ENCODE data around the gene LRRC4C. TPM values are rescaled to one million over a fixed set of nuclear protein-coding genes. Genes with fewer than 3 reads are reported as not detected.

Gene LRRC4C
- total RNA-seq, 2 experiments from 2014 or later = not detected

GRCh38 chr11:40370821-40371616 lies 1088.4 kb downstream of the LRRC4C start:
- ChIA-PET POLR2A (no interaction called here), CTCF (no interaction called here)
- H3K4me3 Mint-ChIP-seq = no peak overlapping the region

GRCh38 chr11:40360206-40360798 lies 1099.2 kb downstream of the LRRC4C start:
- POLR2A ChIA-PET = no interaction called here
- Mint-ChIP-seq H3K27me3 (no peaks in the 10 kb centered on the region), H3K9me3 (peaks cover 23% of the 10 kb centered on the region), H3K36me3 (ENCODE audit: low read depth) (no peaks in the 10 kb centered on the region), H3K4me3 (no peak overlapping the region), H3K27ac (no peak overlapping the region), H3K4me1 (ENCODE audit: low read depth) (no peaks in the 10 kb centered on the region)
- TF ChIP-seq CTCF (IDR thresholded peaks at IDR 0.05) = no peak
- intact Hi-C loops (cut with DNase I, micrococcal nuclease) = no loop called here
- Histone ChIP-seq H3K27ac (ENCODE audit: low read depth in 1 of 2, low read length in 2 of 2) (no peak overlapping the region), H3K36me3 (ENCODE audit: insufficient read depth, low read length) (no peaks in the 10 kb centered on the region), H3K4me1 (ENCODE audit: insufficient read depth, low read length) (no peaks in the 10 kb centered on the region), H3K27me3 (ENCODE audit: control insufficient read depth in 1 of 2, insufficient read depth in 2 of 2, low read length in 2 of 2) (no peaks in the 10 kb centered on the region), H3K9me3 (ENCODE audit: control insufficient read depth in 1 of 2, insufficient read depth in 1 of 2, low read length in 2 of 2) (peaks cover 0 to under 1% of the 10 kb centered on the region in 2 experiments), H3K4me3 (ENCODE audit: low read length) (no peak overlapping the region)
- ATAC-seq (ENCODE audit: poor library complexity) (no peak), DNase-seq (no peak)
- CTCF ChIA-PET = no interaction called here

More at GRCh38 chr11:40370821-40371616, 1088.4 kb downstream of the LRRC4C start:
- no peaks in the 10 kb centered on the region for H3K27me3 ChIP-seq (ENCODE audit: control insufficient read depth in 1 of 2, insufficient read depth in 2 of 2, low read length in 2 of 2)
- no peak for ATAC-seq (ENCODE audit: poor library complexity)
- no peaks in the 10 kb centered on the region for H3K4me1 ChIP-seq (ENCODE audit: insufficient read depth, low read length)
- Mint-ChIP-seq H3K36me3 (ENCODE audit: low read depth) (no peaks in the 10 kb centered on the region), H3K27me3 (no peaks in the 10 kb centered on the region), H3K9me3 (peaks cover 13% of the 10 kb centered on the region), H3K27ac (no peak overlapping the region), H3K4me1 (ENCODE audit: low read depth) (no peaks in the 10 kb centered on the region)
- no peaks in the 10 kb centered on the region for H3K36me3 ChIP-seq (ENCODE audit: insufficient read depth, low read length)
- TF ChIP-seq CTCF (IDR thresholded peaks at IDR 0.05) = no peak
- no peak overlapping the region for H3K4me3 ChIP-seq (ENCODE audit: low read length)
- H3K27ac ChIP-seq (ENCODE audit: low read depth in 1 of 2, low read length in 2 of 2) = no peak overlapping the region
- intact Hi-C loops (cut with DNase I, micrococcal nuclease) = no loop called here
- no peak for DNase-seq
- H3K9me3 ChIP-seq (ENCODE audit: control insufficient read depth in 1 of 2, insufficient read depth in 1 of 2, low read length in 2 of 2) = peaks cover 4 to 8% of the 10 kb centered on the region in 2 experiments

GRCh38 chr11:40354121-40354520 lies 1105.3 kb downstream of the LRRC4C start:
- H3K27ac Mint-ChIP-seq = no peak overlapping the region
- Histone ChIP-seq H3K27ac (ENCODE audit: low read depth in 1 of 2, low read length in 2 of 2) (no peak overlapping the region), H3K4me1 (ENCODE audit: insufficient read depth, low read length) (no peaks in the 10 kb centered on the region), H3K9me3 (ENCODE audit: control insufficient read depth in 1 of 2, insufficient read depth in 1 of 2, low read length in 2 of 2) (peaks cover 0 to 14% of the 10 kb centered on the region in 2 experiments), H3K27me3 (ENCODE audit: control insufficient read depth in 1 of 2, insufficient read depth in 2 of 2, low read length in 2 of 2) (no peaks in the 10 kb centered on the region), H3K4me3 (ENCODE audit: low read length) (no peak overlapping the region), H3K36me3 (ENCODE audit: insufficient read depth, low read length) (no peaks in the 10 kb centered on the region)
- CTCF ChIA-PET = no interaction called here
- ATAC-seq (ENCODE audit: poor library complexity) = no peak
- no peak overlapping the region for H3K4me3 Mint-ChIP-seq
- TF ChIP-seq CTCF (IDR thresholded peaks at IDR 0.05) = no peak
- H3K27me3 Mint-ChIP-seq = no peaks in the 10 kb centered on the region
- POLR2A ChIA-PET = no interaction called here
- H3K9me3 Mint-ChIP-seq = peaks cover 17% of the 10 kb centered on the region
- intact Hi-C loops (cut with DNase I, micrococcal nuclease) = no loop called here
- no peaks in the 10 kb centered on the region for H3K4me1 Mint-ChIP-seq (ENCODE audit: low read depth)
- DNase-seq = no peak
- no peaks in the 10 kb centered on the region for H3K36me3 Mint-ChIP-seq (ENCODE audit: low read depth)

Data from CD4-positive, alpha-beta T cell (primary cell).